HG02642 (cell line): ENCODE data around the gene SLC35A3.
"Not testable (repeated sequence)": the region's sequence is repeated elsewhere in the genome, so short reads cannot be mapped to it uniquely, and the experiment has no call there.

Experiments
- ATAC-seq: cut with Tn5 transposase; IDR thresholded peaks from one replicate; pipeline ENCODE4 v1.9.1; 2021; ENCODE audit warnings: mild to moderate bottlenecking; ENCODE audit not compliant: unreplicated experiment, poor library complexity

The SLC35A3 gene

GRCh38 chr1:100027212-100027611 is 57.4 kb downstream of the SLC35A3 start:
- ATAC-seq, result no peak

- ATAC-seq, result no peak
These were observed 59.0 kb downstream of the SLC35A3 start for GRCh38 chr1:100028765-100029164.

GRCh38 chr1:100034470-100034869 is 64.7 kb downstream of the SLC35A3 start:
- no peak for ATAC-seq

DNA sequence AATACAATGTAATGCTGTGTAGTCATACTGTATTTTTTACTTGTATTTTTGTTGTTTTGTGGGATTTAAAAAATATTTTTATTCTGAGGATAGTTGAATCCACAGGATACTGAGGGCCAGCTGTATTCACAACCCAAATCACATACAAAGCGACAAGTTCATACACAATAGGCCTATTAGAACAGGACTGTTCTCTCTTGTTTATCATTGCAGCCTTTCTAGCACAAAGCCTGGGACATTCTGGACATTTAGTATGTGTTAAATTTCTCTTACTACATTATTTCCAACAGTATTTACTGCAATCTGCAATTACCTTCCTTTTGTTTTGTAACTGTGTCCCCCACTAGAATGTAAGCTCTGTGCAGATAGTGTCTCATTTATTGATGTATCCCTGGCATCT is 65.4 kb downstream of the SLC35A3 start:
- no peak for ATAC-seq

- no peak for ATAC-seq
These were observed 67.2 kb downstream of the SLC35A3 start for GRCh38 chr1:100036718-100037655.

DNA sequence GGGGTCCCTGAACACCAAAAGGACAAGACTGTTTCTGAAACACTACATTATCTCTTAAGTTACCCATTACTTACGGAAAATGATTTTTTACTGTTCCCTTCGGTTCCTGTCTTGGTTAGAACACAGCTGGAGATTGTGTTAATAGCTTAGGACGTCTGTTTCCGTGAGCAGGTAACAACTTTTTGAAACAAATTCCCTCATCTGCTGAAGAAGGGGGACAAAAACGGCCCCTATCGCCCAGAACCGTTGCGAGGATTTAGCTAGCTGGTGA is 67.8 kb downstream of the SLC35A3 start:
- ATAC-seq, result no peak

DNA sequence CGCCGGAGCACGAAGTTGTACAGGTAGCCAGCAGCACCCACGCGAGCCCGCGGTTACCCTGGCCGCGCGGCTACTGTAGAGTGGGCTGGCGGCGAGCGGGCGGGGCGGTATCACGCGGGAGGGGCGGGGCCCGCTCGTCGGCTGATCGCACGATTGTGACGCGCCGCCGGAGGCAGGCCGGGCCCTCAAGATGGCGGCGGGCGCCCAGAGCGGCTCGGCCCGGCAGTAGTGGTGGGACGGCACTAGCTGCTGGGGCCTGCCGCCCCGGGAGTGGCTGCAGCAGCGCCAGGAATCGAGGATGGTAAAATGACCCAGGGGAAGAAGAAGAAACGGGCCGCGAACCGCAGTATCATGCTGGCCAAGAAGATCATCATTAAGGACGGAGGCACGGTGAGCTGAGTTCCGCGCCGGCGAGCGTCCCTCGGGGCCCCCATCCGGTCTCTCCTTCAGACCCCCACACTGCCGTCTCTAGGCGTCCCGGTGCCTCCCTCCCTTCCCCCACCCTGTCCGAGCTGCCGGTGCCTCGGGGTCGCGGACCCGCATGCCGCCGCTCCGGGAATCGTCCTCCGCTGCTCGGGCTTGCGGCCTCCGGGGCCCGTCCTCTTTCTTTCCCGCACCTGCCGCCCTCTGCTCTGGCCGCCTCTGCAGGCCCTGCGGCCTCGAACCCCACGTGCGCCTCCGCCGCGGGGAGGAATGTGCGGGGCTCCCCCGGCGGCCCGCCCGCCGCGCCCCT is 68.3 kb downstream of the SLC35A3 start:
- ATAC-seq, result peak; percentile 91

DNA sequence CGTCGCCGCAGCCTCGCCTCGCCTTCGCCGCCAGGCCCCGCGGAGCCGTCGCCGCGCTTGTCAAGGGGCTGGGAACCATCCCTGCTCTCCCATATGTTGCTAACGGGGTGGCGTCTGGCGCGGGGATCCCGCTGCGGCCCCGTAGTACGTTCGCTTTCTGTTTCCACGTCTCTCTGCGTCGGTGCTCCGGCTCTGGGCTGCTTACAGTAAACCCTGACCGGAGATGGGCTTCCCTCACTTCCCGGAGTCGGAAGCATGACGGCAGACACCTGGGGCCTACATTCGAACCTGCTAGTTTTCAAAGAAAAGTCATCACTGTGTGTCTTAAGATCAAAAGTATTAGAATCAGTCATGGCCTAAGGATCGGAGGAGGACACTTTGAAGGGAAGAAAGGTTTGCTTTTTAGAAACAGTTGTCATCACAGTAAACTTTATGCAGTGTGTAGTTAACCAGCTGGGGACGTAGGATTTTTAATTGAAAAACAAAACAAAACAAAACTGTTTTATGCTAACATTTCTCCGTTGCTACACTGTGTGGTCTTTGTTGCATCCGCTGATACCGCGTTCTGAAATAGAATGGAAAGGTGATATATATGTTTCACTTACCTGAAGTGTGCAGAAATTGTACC is 69.0 kb downstream of the SLC35A3 start:
- peak; percentile 61 for ATAC-seq

DNA sequence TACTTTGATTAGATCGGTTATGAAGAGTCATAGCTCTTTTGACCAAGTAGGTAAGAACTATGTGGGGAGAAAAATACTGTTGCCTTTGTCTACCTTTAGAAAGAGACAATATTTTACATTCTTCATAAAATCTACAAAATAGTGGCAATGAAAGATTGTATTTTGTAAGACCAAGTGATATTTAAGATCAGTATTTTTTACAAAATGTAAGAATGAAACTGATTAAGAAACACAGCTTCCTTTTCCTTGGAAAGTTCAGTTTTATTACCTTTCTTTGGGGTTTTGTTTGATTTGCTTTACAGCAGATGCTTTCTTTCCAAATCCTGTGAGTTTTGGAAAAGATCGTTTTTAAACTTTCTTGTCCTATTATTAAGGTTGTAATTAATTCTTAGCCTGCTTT is 69.8 kb downstream of the SLC35A3 start:
- no peak for ATAC-seq

DNA sequence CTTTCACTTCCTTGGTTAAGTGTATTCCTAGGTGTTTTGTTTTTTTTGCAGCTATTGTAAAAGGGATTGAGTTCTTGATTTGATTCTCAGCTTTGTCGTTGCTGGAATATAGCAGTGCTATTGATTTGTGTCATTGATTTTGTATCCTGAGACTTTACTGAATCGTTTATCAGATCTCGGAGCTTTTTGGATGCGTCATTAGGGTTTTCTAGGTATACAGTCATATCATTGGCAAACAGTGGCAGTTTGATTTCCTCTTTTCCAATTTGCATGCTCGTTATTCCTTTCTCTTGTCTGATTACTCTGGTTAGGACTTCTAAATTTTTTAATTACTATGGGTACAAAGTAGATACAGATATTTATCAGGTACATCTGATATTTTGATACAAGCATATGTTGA is 75.4 kb downstream of the SLC35A3 start:
- no peak for ATAC-seq

DNA sequence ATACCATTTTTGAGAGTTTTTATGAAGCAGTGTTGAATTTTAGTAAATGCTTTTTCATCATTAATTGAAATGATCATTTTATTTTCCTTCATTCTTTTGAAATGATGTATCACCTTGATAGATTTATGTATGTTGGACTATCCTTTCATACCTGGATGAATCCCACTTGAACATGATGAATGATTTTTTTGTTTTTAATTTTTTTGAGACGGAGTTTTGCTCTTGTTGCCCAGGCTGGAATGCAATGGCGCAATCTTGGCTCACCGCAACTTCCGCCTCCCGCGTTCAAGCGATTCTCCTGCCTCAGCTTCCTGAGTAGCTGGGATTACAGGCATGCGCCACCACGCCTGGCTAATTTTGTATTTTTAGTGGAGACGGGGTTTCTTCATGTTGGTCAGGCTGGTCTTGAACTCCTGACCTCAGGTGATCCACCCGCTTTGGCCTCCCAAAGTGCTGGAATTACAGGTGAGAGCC is 77.5 kb downstream of the SLC35A3 start:
- not testable (repeated sequence) for ATAC-seq

GRCh38 chr1:100050139-100050538 is 80.3 kb downstream of the SLC35A3 start:
- no peak for ATAC-seq

DNA sequence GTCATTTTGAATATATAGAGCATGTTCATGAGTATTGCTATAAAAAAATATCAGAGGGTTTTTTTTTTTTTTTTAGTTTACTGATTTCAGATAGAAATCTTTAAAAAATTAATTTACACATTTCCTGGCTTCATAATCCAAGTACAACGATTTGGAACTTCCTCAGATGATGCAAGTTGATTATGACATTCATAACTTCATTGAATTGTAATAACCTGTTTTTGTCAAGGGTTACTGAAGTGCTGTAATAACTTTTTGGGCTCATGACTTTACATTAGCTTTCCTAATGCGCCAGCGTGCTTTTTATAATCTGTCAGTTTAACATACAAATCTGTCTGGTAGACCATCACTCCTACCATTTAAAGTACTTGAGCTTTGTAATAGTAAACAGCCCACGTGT is 81.6 kb downstream of the SLC35A3 start:
- ATAC-seq, result no peak

GRCh38 chr1:100051893-100052292 is 82.1 kb downstream of the SLC35A3 start:
- no peak for ATAC-seq

DNA sequence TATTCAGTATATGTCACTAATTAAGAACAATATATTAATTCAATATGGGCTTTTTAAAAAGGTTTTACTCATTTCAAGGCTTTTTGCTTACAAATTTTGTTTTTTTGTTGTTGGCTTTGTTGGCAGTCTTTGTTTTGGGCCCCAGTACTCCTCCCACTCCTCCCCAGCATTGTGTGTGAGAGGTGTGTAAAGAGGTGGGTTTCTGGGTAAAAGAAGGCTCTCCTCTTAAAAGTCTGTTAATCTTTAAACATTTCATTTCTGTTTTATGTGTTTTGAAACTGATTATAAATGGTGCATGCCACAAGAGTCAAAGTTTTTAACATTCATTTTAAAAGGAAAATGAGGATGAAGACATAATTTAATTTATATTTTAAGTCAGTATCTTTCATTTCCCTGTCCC is 83.3 kb downstream of the SLC35A3 start:
- ATAC-seq, result no peak

GRCh38 chr1:100053727-100054126 is 83.9 kb downstream of the SLC35A3 start:
- no peak for ATAC-seq

GRCh38 chr1:100061681-100062080 is 91.9 kb downstream of the SLC35A3 start:
- no peak for ATAC-seq

DNA sequence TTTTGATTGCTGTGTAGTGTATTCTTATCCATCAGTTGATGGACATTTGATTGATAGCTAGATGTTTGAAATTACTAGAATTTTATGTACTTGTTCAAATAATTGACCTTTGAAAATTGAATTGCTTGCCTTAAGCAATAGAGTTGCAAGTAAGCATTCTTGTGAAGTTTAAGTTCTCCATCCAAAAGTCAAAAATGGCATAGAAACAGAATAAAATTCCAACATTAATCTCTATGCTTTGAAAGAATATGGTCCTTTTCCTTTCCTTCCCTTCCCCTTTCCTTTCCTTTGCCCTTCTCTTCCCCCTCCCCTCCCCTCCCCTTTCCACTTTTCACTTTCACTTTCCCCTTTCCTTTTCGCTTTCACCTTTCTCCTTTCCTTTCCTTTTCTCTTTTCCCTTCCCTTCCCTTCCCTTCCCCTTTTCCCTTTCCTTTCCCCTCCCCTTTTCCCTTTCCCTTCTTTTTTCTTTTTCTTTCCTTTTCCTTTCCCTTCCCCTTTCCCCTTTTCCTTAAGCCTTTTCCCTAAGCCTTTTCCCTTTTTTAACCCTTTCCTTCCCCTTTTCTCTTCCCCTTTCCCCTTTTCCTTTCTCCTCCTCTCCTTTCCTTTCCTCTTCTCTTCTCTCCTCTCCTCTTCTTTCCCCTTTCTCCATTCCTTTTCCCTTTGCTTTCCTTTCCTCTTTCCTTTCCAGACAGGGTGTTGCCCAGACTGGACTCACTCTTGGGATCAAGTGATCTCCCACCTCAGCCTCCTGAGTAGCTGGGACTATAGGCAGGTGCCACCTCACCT is 95.6 kb downstream of the SLC35A3 start:
- no peak for ATAC-seq

GRCh38 chr1:100065969-100066227 is 96.1 kb downstream of the SLC35A3 start:
- no peak for ATAC-seq

DNA sequence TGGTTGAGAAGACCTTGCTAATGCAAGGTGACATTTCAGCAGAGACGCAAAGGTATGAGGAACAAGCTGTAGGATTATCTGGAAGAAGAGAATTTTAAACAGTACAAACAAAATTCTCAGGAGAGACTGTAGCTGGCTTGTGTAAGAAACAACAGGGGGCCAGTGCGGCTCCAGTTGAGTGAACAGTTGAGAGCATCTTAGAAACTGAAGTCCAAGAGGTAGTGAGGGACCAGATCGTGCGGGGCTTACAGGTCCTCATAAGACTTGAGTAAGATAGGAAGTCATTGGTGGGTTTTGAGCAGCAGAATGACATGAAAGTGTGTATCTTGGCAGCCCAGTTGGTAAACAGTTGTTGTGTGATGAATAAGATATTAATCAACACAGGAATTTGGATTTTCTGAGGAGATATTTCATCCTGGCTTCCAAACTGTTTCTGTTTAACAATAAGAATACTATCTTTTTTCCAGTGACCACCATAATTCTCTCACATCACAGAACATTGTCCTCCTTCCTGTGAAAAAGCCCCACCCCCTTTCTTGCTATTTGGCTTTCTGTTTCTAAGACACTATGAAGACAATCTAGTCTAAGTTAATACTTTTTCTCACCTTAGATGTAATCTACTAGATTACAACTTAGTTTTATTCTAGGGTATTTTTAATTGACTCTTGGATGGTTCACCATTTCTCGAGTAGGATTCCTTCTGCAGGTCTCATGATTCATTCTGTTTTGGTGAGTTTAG is 100.6 kb downstream of the SLC35A3 start:
- ATAC-seq, result no peak
